Left cardiac atrium (tissue), 4 donors: ENCODE results near the gene BGLAP. TPM values are rescaled to one million over a fixed set of nuclear protein-coding genes. Genes with fewer than 3 reads are reported as not detected.

Source experiments
- ATAC-seq, 2 donors: fragments of 200-7000 bp; cut with Tn5 transposase; one replicate each; pipeline ENCODE4 v1.9.1; 2020; ENCODE audit warnings: mild to moderate bottlenecking in 2 of 2, moderate library complexity in 2 of 2
- DNase-seq: peaks from one replicate; pipeline ENCODE4 v3.0.0-alpha.2; 2020
- intact Hi-C, 2 donors: fragments of 100-400 bp; cut with DNase I; formaldehyde crosslinking; loops; one replicate each; pipeline versions ENCODE4 v1.14.1 to v1.15.1; 2022 to 2023
- total RNA-seq, 2 donors: library from RNA; stranded (reverse); fragmentation: NEBNext Ultra II Directional; extraction: Animal tissue kit (Norgen Biotek cat#: 25700); gene quantifications; one replicate each; pipeline ENCODE4 v1.2.1, GENCODE V29; 2021
- donor health status: DM: no; HTN: yes; CAD: no.
- donor health status: DM: no; HTN: yes; CAD: no; lungs with severe emphysema.
- donor health status: DM: yes; HTN: yes; CAD: no.
- donor health status: Dilated cardiomyopathy.

BGLAP gene
- total RNA-seq, 2 donors from 2014 or later, result 0.47 TPM; not detected in 1

DNA sequence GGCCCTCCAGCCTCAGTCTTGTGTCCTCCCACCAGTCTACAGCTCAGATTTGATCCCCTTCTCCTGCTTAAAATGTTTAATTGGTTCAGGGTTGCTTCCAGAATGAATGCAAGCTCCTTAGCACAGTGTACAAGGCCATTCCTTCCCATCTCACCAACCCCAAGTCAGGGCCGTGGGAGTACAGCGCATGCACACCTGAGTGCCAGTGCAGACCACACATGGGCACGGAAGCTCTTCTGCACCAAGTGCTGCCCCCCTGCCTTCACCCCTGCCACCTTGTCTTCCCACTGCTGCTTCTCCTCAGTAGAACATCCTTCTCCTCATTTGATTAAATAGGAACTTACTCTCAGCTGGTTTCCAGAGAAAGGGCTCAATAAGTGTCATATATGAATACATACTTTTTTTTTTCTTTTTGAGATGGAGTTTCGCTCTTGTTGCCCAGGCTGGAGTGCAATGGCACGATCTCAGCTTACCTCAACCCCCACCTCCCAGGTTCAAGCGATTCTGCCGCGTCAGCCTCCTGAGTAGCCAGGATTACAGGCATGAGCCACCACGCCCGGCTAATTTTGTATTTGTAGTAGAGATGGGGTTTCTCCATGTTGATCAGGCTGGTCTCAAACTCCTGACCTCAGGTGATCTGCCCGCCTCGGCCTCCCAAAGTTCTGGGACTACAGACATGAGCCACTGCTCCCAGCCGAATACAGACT is 19.8 kb upstream of the BGLAP start:
- no peak for ATAC-seq
- intact Hi-C loops, result no loop called here
- DNase-seq, result no peak

DNA sequence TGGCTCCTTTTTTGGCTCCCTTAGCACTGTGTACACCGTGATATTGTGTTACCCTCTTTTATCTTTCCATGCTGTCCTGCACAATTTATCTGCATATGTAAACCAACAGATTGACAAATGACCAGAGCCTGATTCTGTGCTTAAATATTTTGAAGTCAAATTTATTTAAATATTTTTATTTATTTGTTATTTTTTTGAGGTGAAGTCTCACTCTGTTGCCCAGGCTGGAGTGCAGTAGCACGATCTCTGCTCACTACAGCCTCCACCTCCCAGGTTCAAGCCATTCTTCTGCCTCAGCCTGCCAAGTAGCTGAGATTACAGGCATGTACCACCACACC is 16.3 kb upstream of the BGLAP start:
- intact Hi-C loops, result loop anchor here (1.0 to 5.0 kb wide), 4 partner anchors 78 to 135 kb away; no protein-coding TSS in a partner anchor
- DNase-seq (no peak), ATAC-seq (no peak)

DNA sequence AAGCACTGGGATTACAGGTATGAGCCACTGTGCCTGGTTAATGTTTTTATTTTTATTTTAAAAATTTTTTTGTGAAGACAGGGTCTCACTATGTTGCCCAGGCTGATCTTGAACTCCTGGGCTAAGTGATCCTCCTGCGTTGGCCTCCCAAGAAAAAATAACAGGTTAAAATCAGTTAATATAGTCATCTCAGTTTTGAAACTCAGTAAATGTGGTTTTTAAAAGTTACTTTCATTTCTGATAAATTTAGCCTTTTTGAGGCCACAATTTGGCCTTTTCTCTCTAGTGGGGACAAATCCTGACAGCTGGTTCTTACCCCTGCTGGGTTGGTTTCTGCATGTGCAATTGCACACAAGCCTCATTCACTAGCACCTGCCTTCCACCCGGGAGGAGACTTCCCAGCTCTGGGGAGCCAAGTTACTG is 15.9 kb upstream of the BGLAP start:
- ATAC-seq, result no peak
- intact Hi-C loops, result loop anchor here in 1 of 2 donors (5.0 kb wide), 2 partner anchors 79 to 134 kb away; no protein-coding TSS in a partner anchor
- DNase-seq, result no peak

DNA sequence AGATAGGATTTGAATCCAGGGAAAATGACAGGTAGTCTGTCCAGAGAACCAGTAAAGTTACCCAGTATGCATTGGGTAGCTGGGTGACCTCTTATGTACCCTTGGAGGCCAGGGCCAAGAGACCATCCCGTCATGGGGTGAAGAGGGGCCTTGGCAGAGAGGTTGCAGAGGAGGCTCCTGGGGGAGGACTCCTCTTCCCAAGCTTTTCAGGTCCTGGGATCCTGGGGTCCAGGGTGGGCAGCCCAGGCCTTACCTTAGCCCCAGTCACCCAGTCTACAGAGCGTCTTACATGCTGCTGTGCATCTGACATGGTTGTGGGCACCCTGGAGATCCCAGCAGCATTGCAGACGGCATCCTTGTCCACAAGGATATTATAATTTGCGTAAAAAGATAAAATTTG is 15.2 kb upstream of the BGLAP start:
- no peak for DNase-seq
- no peak for ATAC-seq
- intact Hi-C loops, result loop anchor here in 1 of 2 donors (5.0 kb wide), 2 partner anchors 79 to 134 kb away; no protein-coding TSS in a partner anchor

DNA sequence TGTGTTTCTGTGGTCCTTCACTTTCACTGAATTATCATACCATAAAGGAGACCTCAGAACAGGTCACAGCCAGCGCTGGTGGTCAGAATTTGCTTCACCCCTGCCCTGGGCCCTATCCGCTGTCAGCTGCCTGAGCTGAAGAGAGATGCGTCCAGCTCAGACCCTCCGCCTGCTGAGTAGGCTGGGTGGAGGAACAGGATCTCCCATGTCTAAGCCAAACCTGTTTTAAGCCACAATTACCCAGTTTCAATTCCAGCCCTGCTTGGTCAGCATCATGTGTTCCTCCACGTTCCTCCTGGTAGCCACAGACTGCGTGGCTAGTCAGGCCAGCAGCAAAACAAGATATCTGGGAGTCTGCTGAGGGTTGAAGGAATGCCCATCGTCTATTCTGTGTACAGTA is 13.5 kb upstream of the BGLAP start:
- intact Hi-C loops, result loop anchor here in 1 of 2 donors (5.0 kb wide), 2 partner anchors 81 to 136 kb away; no protein-coding TSS in a partner anchor
- ATAC-seq, result no peak
- DNase-seq, result no peak

DNA sequence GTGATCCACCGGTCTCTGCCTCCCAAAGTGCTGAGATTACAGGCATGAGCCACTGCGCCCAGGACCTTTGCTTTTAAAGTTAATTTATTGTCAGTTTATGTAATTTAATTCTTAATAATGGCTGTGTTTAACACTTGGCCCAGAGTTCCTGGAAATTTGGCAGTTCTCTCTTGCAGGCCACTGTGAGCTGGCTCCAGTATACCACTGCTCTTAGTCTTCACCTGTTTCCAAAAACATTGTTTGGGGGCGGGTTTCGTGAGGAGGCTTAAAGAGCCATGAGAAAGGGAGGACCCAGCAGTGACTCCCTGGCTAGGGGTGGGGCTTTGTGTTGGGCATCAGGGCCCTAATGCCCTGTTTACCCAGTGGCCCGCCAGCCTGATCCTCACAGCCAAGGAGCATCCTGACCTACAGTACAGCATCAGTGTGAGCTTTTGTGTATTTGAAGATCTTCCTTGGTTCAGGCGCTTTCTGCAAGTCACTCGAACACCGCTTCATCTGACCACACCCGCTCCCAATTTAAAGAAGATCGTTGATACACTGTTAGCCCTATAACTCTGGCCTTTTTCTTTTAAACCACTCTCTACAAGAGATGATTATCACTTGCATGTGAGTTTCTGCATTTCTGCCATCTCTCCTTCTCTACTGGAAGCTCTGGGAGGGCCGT is 12.0 kb upstream of the BGLAP start:
- DNase-seq, result no peak
- intact Hi-C loops, result loop anchor here in 1 of 2 donors (5.0 kb wide), 2 partner anchors 83 to 138 kb away; no protein-coding TSS in a partner anchor
- no peak for ATAC-seq

DNA sequence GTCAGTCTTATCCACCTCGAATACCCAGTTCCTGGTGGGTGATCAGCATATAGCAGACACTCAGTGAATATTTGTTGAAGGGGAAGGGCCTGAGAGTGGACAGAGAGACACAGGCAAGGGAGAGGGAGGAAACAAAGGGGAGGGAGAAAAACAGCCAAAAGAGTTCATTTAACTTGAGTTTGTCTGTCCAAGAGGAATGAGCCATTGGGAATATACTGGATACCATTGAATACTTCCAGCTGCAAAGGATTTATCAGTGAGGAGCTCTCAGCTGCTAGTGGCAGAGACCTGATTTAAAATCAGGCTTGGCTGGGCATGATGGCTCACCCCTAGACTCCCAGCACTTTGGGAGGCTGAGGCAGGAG is 11.5 kb upstream of the BGLAP start:
- ATAC-seq (no peak), DNase-seq (no peak)
- intact Hi-C loops, result no loop called here

DNA sequence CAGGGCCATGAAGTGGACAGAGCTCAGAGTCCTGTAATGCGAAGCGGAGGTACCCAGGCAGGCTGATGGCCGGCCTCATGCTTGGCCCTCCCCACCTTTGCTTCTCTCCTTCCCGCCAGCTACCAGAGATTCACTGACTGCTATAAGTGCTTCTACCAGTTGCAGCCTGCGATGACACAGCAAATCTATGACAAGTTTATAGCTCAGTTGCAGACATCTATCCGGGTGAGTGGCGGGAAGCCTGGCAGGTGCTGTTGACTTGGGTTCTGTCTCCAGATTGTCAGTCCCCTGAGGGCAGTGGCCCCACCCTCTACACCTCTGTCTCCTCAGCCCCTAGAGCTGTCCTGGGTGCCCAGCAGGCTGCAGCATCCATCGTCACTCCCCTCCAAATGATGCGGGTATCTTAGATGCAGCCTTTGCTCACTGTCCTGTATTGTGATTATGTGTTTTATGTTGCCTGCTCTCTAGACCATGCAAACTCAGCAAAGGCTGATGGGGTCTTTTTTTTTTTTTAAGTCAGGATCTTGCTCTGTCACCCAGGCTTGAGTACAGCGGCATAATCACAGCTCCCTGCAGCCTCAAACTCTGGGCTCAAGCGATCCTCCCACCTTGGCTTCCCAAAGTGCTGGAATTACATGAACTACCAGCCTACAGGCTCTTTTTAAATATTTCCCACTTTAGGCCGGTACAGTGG is 9.6 kb upstream of the BGLAP start:
- intact Hi-C loops, result no loop called here
- DNase-seq (no peak), ATAC-seq (no peak)

DNA sequence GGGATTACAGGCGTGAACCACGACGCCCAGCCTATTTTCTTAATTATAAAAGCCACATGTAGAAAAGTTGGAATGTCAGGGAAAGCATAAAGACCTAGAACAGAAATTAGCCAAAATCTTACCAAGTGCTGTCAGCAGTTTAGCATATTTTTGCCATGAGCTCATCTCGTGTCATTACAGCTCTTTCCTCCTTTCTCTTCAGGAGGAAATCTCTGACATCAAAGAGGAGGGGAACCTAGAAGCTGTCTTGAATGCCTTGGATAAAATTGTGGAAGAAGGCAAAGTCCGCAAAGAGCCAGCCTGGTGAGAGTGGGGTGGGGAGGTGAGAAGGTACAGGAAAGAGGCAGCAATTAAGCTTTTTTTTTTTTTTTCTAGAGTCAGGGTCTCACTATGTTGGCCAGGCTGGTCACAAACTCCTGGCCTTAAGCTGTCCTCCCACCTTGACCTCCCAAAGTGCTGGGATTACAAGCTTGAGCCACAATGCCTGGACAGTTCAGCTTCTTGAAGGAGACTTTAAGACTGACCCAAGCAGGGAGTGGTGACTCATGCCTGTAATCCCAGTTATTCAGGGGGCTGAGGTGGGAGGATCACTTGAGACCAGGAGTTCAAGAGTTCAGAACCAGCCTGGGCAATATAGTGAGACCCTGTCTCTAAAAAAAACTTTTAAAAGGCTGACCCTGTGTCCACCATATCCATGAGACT is 8.4 kb upstream of the BGLAP start:
- peak in 1 of 2 donors; percentile 61 for ATAC-seq
- no peak for DNase-seq
- intact Hi-C loops, result no loop called here

DNA sequence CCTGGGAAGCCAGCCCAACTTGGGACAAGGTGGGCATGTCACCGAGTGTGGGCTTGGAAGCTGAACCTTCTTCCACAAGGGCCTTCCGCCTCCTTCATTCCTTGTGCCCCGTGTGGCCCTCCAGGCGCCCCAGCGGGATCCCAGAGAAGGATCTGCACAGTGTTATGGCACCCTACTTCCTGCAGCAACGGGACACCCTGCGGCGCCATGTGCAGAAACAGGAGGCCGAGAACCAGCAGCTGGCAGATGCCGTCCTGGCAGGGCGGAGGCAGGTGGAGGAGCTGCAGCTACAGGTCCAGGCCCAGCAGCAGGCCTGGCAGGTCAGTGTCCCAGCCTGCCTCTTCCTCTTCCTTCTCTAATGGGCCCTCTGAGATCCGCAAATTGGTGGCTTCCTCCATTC is 5.8 kb upstream of the BGLAP start:
- no peak for DNase-seq
- no peak for ATAC-seq
- intact Hi-C loops, result no loop called here

DNA sequence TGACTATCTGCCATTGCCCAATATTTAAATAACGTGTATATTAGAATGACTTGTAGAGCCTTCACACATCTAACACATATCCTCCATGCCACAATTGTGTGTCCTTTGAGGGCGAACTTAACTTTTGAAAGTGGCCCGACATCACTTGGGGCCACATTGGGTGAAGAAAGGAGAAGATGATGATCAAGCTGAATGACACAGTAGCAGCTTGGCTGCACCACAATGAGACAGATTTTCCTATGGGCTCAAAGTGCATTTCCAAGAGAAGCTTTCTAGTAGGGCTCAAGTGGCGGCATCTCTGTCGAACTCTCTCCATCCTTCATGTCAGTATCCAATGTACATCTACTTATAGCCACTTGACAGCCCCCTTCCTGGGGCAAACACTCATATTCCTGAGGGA is 3.7 kb upstream of the BGLAP start:
- DNase-seq, result no peak
- no peak for ATAC-seq
- intact Hi-C loops, result no loop called here

DNA sequence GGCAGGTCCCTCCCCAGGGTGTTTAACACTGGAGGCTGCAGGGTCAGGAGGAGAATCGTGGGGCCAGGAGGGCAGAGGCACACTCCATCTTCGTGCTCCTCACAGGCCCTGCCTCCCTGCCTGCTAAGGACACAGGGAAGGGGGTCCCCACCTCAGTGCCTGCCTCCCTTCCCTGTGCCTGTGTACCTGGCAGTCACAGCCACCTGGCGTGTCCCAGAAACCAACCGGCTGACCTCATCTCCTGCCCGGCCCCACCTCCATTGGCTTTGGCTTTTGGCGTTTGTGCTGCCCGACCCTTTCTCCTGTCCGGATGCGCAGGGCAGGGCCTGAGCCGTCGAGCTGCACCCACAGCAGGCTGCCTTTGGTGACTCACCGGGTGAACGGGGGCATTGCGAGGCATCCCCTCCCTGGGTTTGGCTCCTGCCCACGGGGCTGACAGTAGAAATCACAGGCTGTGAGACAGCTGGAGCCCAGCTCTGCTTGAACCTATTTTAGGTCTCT is 623 bp upstream of the BGLAP start:
- DNase-seq (no peak), ATAC-seq (no peak)
- intact Hi-C loops, result no loop called here

DNA sequence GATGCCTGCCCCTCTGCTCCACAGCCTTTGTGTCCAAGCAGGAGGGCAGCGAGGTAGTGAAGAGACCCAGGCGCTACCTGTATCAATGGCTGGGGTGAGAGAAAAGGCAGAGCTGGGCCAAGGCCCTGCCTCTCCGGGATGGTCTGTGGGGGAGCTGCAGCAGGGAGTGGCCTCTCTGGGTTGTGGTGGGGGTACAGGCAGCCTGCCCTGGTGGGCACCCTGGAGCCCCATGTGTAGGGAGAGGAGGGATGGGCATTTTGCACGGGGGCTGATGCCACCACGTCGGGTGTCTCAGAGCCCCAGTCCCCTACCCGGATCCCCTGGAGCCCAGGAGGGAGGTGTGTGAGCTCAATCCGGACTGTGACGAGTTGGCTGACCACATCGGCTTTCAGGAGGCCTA is 754 bp downstream of the BGLAP start:
- intact Hi-C loops, result no loop called here
- ATAC-seq (no peak), DNase-seq (no peak)

DNA sequence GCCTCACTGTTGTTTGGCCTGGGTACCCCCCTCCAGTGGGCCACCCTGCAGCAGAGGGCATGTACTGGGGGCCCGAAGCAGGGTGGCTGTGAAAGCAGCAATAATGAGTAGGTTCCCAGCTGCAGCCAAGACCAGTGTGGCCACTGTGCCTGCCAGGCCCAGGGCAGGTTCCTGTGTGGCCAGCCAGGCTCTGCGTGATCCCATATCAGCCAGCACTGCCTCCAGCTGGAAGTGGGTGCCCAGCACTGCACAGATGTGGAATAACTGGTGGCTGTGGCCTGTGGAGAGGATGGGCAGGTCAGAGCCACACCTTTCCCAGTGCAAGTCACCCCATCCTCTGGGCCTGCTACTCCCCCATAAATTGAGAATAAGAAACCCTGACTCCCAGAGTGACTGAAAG is 2.1 kb downstream of the BGLAP start:
- ATAC-seq, result no peak
- DNase-seq, result no peak
- intact Hi-C loops, result no loop called here

DNA sequence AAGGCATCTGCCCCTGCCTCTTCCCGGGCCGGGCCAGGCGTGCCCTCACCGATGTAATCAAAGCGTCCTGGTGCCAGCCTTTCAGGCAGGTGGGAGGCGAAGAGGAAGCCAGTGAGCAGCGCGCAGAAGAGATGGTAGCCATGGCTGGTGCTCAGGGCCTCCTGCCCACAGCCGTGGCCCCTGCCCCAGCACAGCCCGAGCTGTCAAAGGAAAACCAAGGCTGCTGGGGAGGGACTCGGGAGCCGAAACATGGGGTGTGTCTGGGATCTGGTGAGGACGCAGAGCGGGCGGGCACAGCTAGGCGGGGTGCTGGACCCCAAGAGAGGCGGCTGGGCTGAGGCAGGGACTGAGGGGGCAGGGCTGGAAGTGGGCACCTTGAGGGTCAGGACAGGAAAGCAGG is 2.7 kb downstream of the BGLAP start:
- ATAC-seq (no peak), DNase-seq (no peak)
- intact Hi-C loops, result no loop called here

DNA sequence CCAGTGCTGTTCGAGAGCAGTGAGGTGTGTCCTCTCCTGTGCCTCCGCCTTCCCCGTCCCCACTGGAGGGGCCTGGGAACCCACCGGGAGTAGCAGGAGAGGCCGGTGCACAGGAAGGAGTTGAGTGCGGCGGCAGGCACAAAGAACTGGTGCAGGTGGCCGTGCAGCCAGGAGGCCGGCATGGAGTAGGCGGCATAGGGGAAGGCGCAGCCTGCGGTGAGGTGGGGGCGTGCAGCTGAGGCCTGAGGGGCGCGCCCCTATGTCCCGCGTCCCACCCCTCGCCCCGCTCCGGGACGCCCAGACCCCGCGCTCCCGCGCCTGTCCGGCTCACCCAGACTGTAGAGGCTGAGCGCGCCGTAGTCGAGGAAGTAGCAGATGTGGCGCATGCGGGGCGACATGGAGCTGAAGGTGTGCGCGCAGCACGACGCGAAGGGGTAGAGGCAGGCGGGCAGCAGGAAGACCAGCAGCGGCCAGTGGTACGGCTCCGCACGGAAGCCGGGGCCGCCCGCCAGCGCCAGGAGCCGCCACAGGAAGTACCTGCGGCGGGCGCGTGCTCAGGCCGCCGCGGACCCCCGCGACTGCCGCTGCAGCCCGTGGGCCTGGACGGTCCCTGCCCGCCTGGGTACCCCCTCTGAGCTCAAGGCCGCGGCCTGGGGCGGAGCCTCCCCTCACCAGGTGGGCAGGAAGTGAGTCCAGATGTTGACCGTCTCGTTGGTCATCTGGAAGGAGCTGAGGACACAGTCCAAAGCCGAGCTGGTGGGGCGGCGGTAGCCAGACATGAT is 3.7 kb downstream of the BGLAP start:
- peak; percentile 10 to 22 for ATAC-seq
- no peak for DNase-seq
- intact Hi-C loops, result no loop called here

DNA sequence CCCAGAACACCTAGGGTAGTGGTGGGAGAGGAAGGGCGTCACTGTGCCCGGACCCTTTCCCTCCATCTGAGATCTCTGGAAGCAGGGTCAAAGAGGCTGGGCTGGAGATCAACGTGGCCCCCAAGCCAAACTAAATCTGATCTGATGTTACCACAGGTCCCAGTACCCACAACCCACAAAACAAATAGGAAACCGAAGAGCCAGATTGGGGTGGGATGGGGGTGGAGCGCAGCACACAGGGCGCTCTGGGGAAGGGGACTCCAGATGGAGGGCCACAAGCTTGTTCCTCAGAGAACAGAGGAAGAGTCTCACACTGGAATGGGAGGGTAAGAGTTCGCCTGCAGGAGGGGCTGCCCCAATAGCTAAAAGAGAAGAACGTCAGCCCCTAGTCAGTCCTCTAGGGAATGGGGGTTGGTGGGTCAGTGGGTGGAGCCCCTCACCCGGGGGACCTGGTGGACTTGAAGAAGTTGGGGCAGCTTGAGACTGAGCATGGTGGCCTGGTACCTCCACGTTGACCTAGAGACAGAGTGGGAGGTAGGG is 4.3 kb downstream of the BGLAP start:
- intact Hi-C loops, result no loop called here
- ATAC-seq (no peak), DNase-seq (no peak)

DNA sequence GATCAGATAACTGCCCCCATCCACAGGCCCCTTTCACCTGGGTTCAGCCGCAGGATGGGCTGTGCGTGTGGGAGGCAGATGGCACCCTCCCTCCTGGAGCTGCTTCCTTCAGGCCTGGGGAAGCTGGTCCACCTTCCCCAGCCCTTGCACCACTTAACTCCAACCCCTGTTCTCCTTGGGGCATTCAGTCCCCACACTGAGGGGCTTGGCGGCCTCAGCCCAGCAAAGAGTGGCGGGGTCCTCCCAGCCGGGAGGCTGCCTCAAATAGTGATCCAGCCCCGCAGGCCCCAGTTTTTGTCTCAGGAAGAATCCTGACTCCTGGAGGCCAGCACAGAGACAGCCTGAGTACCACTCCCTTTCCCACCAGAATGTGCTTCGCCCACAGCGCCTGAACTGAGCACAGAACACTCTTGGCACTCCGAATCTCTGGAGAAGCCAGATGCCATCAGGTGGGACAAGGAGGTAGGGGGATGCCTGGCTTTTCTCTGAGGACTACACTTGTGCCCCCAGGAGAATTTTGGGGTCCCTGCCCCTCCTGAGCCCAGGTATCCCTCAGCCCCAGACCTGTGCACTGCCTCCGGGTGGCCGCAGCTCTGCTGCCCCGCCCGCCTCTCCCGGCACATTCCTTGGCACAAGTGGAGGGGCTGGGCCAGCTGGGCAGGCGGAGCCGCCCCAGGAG is 4.9 kb downstream of the BGLAP start:
- peak; percentile 51 to 52 for ATAC-seq
- DNase-seq, result peak; percentile 56
- intact Hi-C loops, result no loop called here
